Loucy (cell line): ENCODE results near the gene PBOV1.
A peak's percentile ranks its signal among the peaks of the same experiment; 100 is the strongest.

ENCODE experiments used
- H2AFZ ChIP-seq: fragments of 200-600 bp; sonication (generic); 2 replicates; pipeline ENCODE4 v1.6.0; 2016; ENCODE audit warnings: antibody characterized with exemption, mild to moderate bottlenecking, low read length, moderate library complexity
- H3F3A ChIP-seq: fragments of 200-600 bp; 2 replicates; pipeline ENCODE4 v1.6.0; 2016; ENCODE audit warnings: antibody characterized with exemption, low read depth, mild to moderate bottlenecking
- H3K27me3 ChIP-seq: fragments of 200-600 bp; sonication (generic); 2 replicates; pipeline ENCODE4 v1.6.1; 2014; ENCODE audit warnings: low read length, mild to moderate bottlenecking; ENCODE audit not compliant: insufficient read depth, poor library complexity, severe bottlenecking
- H3K36me3 ChIP-seq: fragments of 200-600 bp; sonication (generic); 2 replicates; pipeline ENCODE4 v1.6.1; 2016; ENCODE audit warnings: low read length; ENCODE audit not compliant: insufficient read depth
- H3K4me1 ChIP-seq: fragments of 200-600 bp; sonication (generic); 2 replicates; pipeline ENCODE4 v1.5.1; 2014; ENCODE audit warnings: low read length, mild to moderate bottlenecking; ENCODE audit not compliant: insufficient read depth, poor library complexity, severe bottlenecking
- H3K4me2 ChIP-seq: fragments of 200-600 bp; sonication (generic); 2 replicates; pipeline ENCODE4 v1.6.0; 2014; ENCODE audit warnings: antibody characterized with exemption, low read length, low read depth, mild to moderate bottlenecking; ENCODE audit not compliant: poor library complexity, severe bottlenecking
- H3K4me3 ChIP-seq: fragments of 200-600 bp; sonication (generic); 2 replicates; pipeline ENCODE4 v1.5.1; 2014; ENCODE audit warnings: low read length, mild to moderate bottlenecking, mixed read lengths; ENCODE audit not compliant: poor library complexity, severe bottlenecking
- H3K79me2 ChIP-seq: fragments of 200-600 bp; sonication (generic); 2 replicates; pipeline ENCODE4 v1.6.1; 2014; ENCODE audit warnings: low read length; ENCODE audit not compliant: insufficient read depth
- H3K9ac ChIP-seq: fragments of 200-600 bp; sonication (generic); 2 replicates; pipeline ENCODE4 v1.6.0; 2014; ENCODE audit warnings: mild to moderate bottlenecking, low read depth, low read length, moderate library complexity; ENCODE audit not compliant: poor library complexity, severe bottlenecking
- H3K9me2 ChIP-seq: fragments of 200-600 bp; sonication (generic); replicated peaks from 2 replicates; pipeline ENCODE4 v1.6.1; 2016; ENCODE audit warnings: low read depth, low read length, mixed read lengths
- H3K9me3 ChIP-seq: fragments of 200-600 bp; sonication (generic); 2 replicates; pipeline ENCODE4 v1.6.1; 2014; ENCODE audit warnings: mild to moderate bottlenecking, antibody characterized with exemption, low read length, low read depth; ENCODE audit not compliant: insufficient read depth
- H4K20me1 ChIP-seq: fragments of 200-600 bp; sonication (generic); 2 replicates; pipeline ENCODE4 v1.6.0; 2014; ENCODE audit warnings: antibody characterized with exemption, low read length, mild to moderate bottlenecking; ENCODE audit not compliant: insufficient read depth, poor library complexity, severe bottlenecking
- CTCF ChIP-seq: fragments of 200-600 bp; sonication (generic); conservative IDR thresholded peaks from 2 replicates; pipeline ENCODE4 v1.5.1; 2014; ENCODE audit warnings: mild to moderate bottlenecking, antibody characterized with exemption, low read length
- EZH2phosphoT487 ChIP-seq: fragments of 200-600 bp; IDR thresholded peaks from 2 replicates; pipeline ENCODE4 v1.6.1; 2018; ENCODE audit warnings: antibody characterized with exemption, mild to moderate bottlenecking, moderate library complexity, borderline replicate concordance

Gene PBOV1

GRCh38 chr6:138211601-138212000 lies 6.7 kb downstream of the PBOV1 start:
- Histone ChIP-seq H3F3A (no peaks in the 10 kb centered on the region), H2AFZ (no peak overlapping the region), H3K79me2 (no peaks in the 10 kb centered on the region), H3K9me3 (no peaks in the 10 kb centered on the region), H3K9ac (no peak overlapping the region), H3K36me3 (no peaks in the 10 kb centered on the region), H3K9me2 (no peaks in the 10 kb centered on the region), H4K20me1 (no peaks in the 10 kb centered on the region), H3K4me1 (no peaks in the 10 kb centered on the region), H3K4me3 (no peak overlapping the region), H3K4me2 (no peak overlapping the region), H3K27me3 (no peaks in the 10 kb centered on the region)
- TF ChIP-seq CTCF, result no peak
- no peak for TF ChIP-seq EZH2phosphoT487

GRCh38 chr6:138211048-138211581 lies 7.2 kb downstream of the PBOV1 start:
- Histone ChIP-seq H3K36me3 (no peaks in the 10 kb centered on the region), H3K9me2 (no peaks in the 10 kb centered on the region), H3K4me1 (no peaks in the 10 kb centered on the region), H3F3A (no peaks in the 10 kb centered on the region), H3K4me2 (no peak overlapping the region), H3K79me2 (no peaks in the 10 kb centered on the region), H3K9ac (no peak overlapping the region), H3K4me3 (no peak overlapping the region), H3K27me3 (no peaks in the 10 kb centered on the region), H2AFZ (no peak overlapping the region), H4K20me1 (no peaks in the 10 kb centered on the region), H3K9me3 (no peaks in the 10 kb centered on the region)
- TF ChIP-seq CTCF (peak; percentile 26), EZH2phosphoT487 (no peak)

- no peak overlapping the region for H3K4me2 ChIP-seq
- H3K4me3 ChIP-seq, result no peak overlapping the region
- no peaks in the 10 kb centered on the region for H4K20me1 ChIP-seq
- no peaks in the 10 kb centered on the region for H3F3A ChIP-seq
- no peaks in the 10 kb centered on the region for H3K9me2 ChIP-seq
- H2AFZ ChIP-seq, result no peak overlapping the region
- H3K27me3 ChIP-seq, result no peaks in the 10 kb centered on the region
- no peaks in the 10 kb centered on the region for H3K36me3 ChIP-seq
- no peaks in the 10 kb centered on the region for H3K4me1 ChIP-seq
- H3K9ac ChIP-seq, result no peak overlapping the region
- no peaks in the 10 kb centered on the region for H3K9me3 ChIP-seq
- H3K79me2 ChIP-seq, result no peaks in the 10 kb centered on the region
- TF ChIP-seq EZH2phosphoT487, result no peak
- no peak for TF ChIP-seq CTCF
These were observed 11.4 kb downstream of the PBOV1 start for GRCh38 chr6:138206862-138207261.
